HepG2 (cell line): ENCODE results near the gene TNNT3. TPM values are rescaled to one million over a fixed set of nuclear protein-coding genes. Genes with fewer than 3 reads are reported as not detected.

Source experiments
- ATAC-seq: fragments of 200-7000 bp; cut with Tn5 transposase; 3 replicates; pipeline ENCODE4 v1.9.1; 2020; ENCODE audit warnings: mild to moderate bottlenecking, moderate library complexity
- BruUV-seq: library from RNA; stranded (reverse); fragments of 400-500 nt; replicated peaks from 2 replicates; lab custom pipeline; 2021; lab: Mats Ljungman, UMichigan
- CTCF ChIA-PET: fragments of 300-600 bp; formaldehyde crosslinking; extraction: SDS; loops from one replicate; lab custom pipeline; 2021; ENCODE audit warnings: low total read pairs, inconsistent platforms, low intra/inter-chr PET ratio; lab: Yijun Ruan, JAX
- POLR2A ChIA-PET: fragments of 350-600 bp; sonication (Branson Sonifier 250); formaldehyde crosslinking; loops from one replicate; lab custom pipeline; 2020; ENCODE audit warnings: antibody characterized with exemption, inconsistent platforms; lab: Yijun Ruan, JAX
- DNase-seq: peaks from one replicate; pipeline ENCODE4 v3.0.0-alpha.2; 2015; ENCODE audit warnings: low spot score
- FAIRE-seq: peaks from 3 replicates; lab custom pipeline; 2011; peaks lifted over from hg19 to GRCh38; lab: Jason Lieb, UNC
- H2AFZ ChIP-seq: one replicate; pipeline ENCODE4 v1.6.1; 2011; ENCODE audit warnings: low read length, inconsistent platforms
- H3K27ac ChIP-seq: fragments of 300-600 bp; 3 replicates; pipeline ENCODE4 v1.8.0; 2011; ENCODE audit warnings: mixed run types, mild to moderate bottlenecking, mixed read lengths, low read length, inconsistent platforms; ENCODE audit not compliant: insufficient read depth; ENCODE audit errors: extremely low read length
- H3K27me3 ChIP-seq, 2 experiments: fragments of 200-600 bp in 1 of 2; 2 replicates in 1 of 2; 3 replicates in 1 of 2; pipeline versions ENCODE4 v1.6.0 to v1.8.0; 2011; ENCODE audit warnings: low read length in 2 of 2, mild to moderate bottlenecking in 2 of 2, moderate library complexity in 2 of 2, inconsistent platforms in 1 of 2; ENCODE audit not compliant: insufficient read depth in 2 of 2, control insufficient read depth in 1 of 2
- H3K36me3 ChIP-seq, 2 experiments: fragments of 200-600 bp in 1 of 2; replicated peaks in 1 of 2; 2 replicates in 1 of 2; 3 replicates in 1 of 2; pipeline versions ENCODE4 v1.5.1 to v1.8.0; 2011; ENCODE audit warnings: low read length in 2 of 2, inconsistent platforms in 1 of 2; ENCODE audit not compliant: insufficient read depth in 2 of 2, control insufficient read depth in 1 of 2
- H3K4me1 ChIP-seq: 2 replicates; pipeline ENCODE4 v1.5.1; 2012; ENCODE audit warnings: low read length, inconsistent platforms; ENCODE audit not compliant: insufficient read depth
- H3K4me2 ChIP-seq: 2 replicates; pipeline ENCODE4 v1.6.0; 2011; ENCODE audit warnings: low read depth, low read length, inconsistent platforms
- H3K4me3 ChIP-seq, 3 experiments: fragments of 200-600 bp in 1 of 3; sonication (generic), shearing (Covaris generic) in 1 of 3; replicated peaks in 1 of 3; 2 replicates each; pipeline ENCODE4 v1.5.1; 2011 to 2016; ENCODE audit warnings: low read length in 3 of 3, inconsistent platforms in 2 of 3, low read depth in 2 of 3, mild to moderate bottlenecking in 2 of 3, control low read depth in 1 of 3, mixed read lengths in 1 of 3; ENCODE audit not compliant: insufficient read depth in 1 of 3
- H3K79me2 ChIP-seq: one replicate; pipeline ENCODE4 v1.6.1; 2011; ENCODE audit warnings: low read length, inconsistent platforms; ENCODE audit not compliant: insufficient read depth
- H3K9ac ChIP-seq: 2 replicates; pipeline ENCODE4 v1.6.0; 2011; ENCODE audit warnings: mild to moderate bottlenecking, low read depth, low read length, inconsistent platforms; ENCODE audit not compliant: insufficient read depth
- H3K9me3 ChIP-seq: 2 replicates; pipeline ENCODE4 v1.5.1; 2012; ENCODE audit warnings: mild to moderate bottlenecking, low read length
- H4K20me1 ChIP-seq: 2 replicates; pipeline ENCODE4 v1.6.0; 2011; ENCODE audit warnings: inconsistent platforms, mild to moderate bottlenecking, low read length, moderate library complexity; ENCODE audit not compliant: insufficient read depth
- ETV6 ChIP-seq: sonication (generic); formaldehyde crosslinking; conservative IDR thresholded peaks from 2 replicates; pipeline ENCODE4 v1.4.0; 2020; ENCODE audit warnings: missing genetic modification reagents
- NONO ChIP-seq, 2 experiments: fragments of 450-650 bp in 1 of 2; sonication (generic) in 1 of 2; formaldehyde crosslinking in 1 of 2; IDR thresholded peaks in 1 of 2; conservative IDR thresholded peaks in 1 of 2; 2 replicates each; pipeline versions ENCODE4 v1.6.1 to v1.8.0; 2017 to 2022; ENCODE audit warnings: mild to moderate bottlenecking in 1 of 2, missing genetic modification reagents in 1 of 2, moderate library complexity in 1 of 2
- PLSCR1 ChIP-seq: sonication (generic); formaldehyde crosslinking; IDR thresholded peaks from 2 replicates; pipeline ENCODE4 v1.5.0; 2020; ENCODE audit warnings: missing genetic modification reagents, mild to moderate bottlenecking, borderline replicate concordance
- SRY ChIP-seq: sonication (generic); formaldehyde crosslinking; IDR thresholded peaks from 2 replicates; pipeline ENCODE4 v1.8.0; 2022; ENCODE audit warnings: mild to moderate bottlenecking, missing genetic modification reagents
- ZFYVE20 ChIP-seq: sonication (generic); formaldehyde crosslinking; IDR thresholded peaks from 2 replicates; pipeline ENCODE4 v1.8.0; 2023; ENCODE audit warnings: low read depth, mild to moderate bottlenecking, moderate library complexity, missing genetic modification reagents, borderline replicate concordance
- ZSCAN5A ChIP-seq: sonication (generic); formaldehyde crosslinking; IDR thresholded peaks from 2 replicates; pipeline ENCODE4 v1.8.0; 2022; ENCODE audit warnings: mild to moderate bottlenecking, missing genetic modification reagents, borderline replicate concordance
- WGBS: methylation state at CpG from one replicate; pipeline ENCODE4 v1.1.6; 2017; ENCODE audit warnings: low lambda C conversion rate; 5-methylcytosine and 5-hydroxymethylcytosine counted together
- in situ Hi-C: cut with HindIII; loops from 2 replicates; pipeline ENCODE4 v1.10.0; 2017; ENCODE audit warnings: low pct_unique_long_range_greater_than_20kb; ENCODE audit not compliant: extremely low pct_ligation_motif_present
- intact Hi-C: fragments of 100-400 bp; cut with micrococcal nuclease; formaldehyde crosslinking; loops from one replicate; pipeline ENCODE4 v1.10.0; 2022; ENCODE audit not compliant: unreplicated experiment
- polyA plus RNA-seq, 8 experiments: library from polyadenylated mRNA; depleted of rRNA in 3 of 8; stranded (reverse) in 7 of 8; unstranded in 1 of 8; fragments of >200 nt; fragmentation: Illumina TruSeq in 4 of 8; extraction: Trizol in 4 of 8; gene quantifications; 2 replicates each; pipeline versions ENCODE4 v1.2.1 to v1.2.3, GENCODE V29; 2011 to 2016; ENCODE audit warnings: low read depth in 4 of 8, missing spikeins in 1 of 8, mixed read lengths in 1 of 8; ENCODE audit not compliant: insufficient read depth in 1 of 8
- total RNA-seq, 5 experiments: library from RNA; depleted of rRNA; stranded (reverse); fragments of >200 nt; fragmentation: Illumina TruSeq; extraction: Trizol; gene quantifications; 2 replicates each; pipeline ENCODE4 v1.2.3, GENCODE V29; 2016; ENCODE audit warnings: low read depth in 1 of 5

TNNT3 gene
- total and polyA plus RNA-seq, 2 of the 13 experiments (the other 11 are each of a cell fraction or from before 2014, with no cell fraction given), result not detected

- ATAC-seq, result no peak
- no peaks in the 10 kb centered on the region for H3K27me3 ChIP-seq
- H4K20me1 ChIP-seq, result no peaks in the 10 kb centered on the region
- H3K4me3 ChIP-seq, result no peak overlapping the region
- no peaks in the 10 kb centered on the region for H3K79me2 ChIP-seq
- intact Hi-C loops, result no loop called here
- BruUV-seq, result no TSS peak
- TF ChIP-seq ZSCAN5A (CRISPR knock-in tag), result no peak
- no peak for TF ChIP-seq ETV6
- no peak for TF ChIP-seq PLSCR1
- TF ChIP-seq NONO (IDR thresholded peaks at IDR 0.05), result no peak
- TF ChIP-seq NONO (CRISPR knock-in tag; conservative IDR thresholded peaks at IDR 0.05), result no peak
- TF ChIP-seq ZFYVE20 (CRISPR knock-in tag), result no peak
- TF ChIP-seq SRY, result no peak
- TF ChIP-seq, all 625 proteins: peak for 0
- H2AFZ ChIP-seq, result no peak overlapping the region
- no peak overlapping the region for H3K4me2 ChIP-seq
- no peak overlapping the region for H3K27ac ChIP-seq
- no peaks in the 10 kb centered on the region for H3K9me3 ChIP-seq
- H3K9ac ChIP-seq, result no peak overlapping the region
- no peaks in the 10 kb centered on the region for H3K36me3 ChIP-seq
- ChIA-PET CTCF (interaction anchor here (2.0 to 4.7 kb wide), 2 partner anchors 200 to 202 kb away, joined by 5 to 27 read pairs; no protein-coding TSS in a partner anchor), POLR2A (interaction anchor here (0.8 to 5.6 kb wide), 5 partner anchors 19 to 201 kb away, joined by 3 to 124 read pairs (median 3); no protein-coding TSS in a partner anchor)
- no peaks in the 10 kb centered on the region for H3K4me1 ChIP-seq
- in situ Hi-C loops, result no loop called here
- FAIRE-seq (no peak), DNase-seq (no peak)
- no CpG with 5 or more reads among the region's 15 CpGs for WGBS
These were observed 30.4 kb downstream of the TNNT3 start for GRCh38 chr11:1949922-1950321.
